Activated CD4-positive, alpha-beta T cell treated with anti-CD3 and anti-CD28 coated beads, Interleukin-2, amount 10 ng/mL, durations not matched to agents 24 days and 14 days (primary cell): ENCODE results near the gene PAM. TPM values are rescaled to one million over a fixed set of nuclear protein-coding genes. Genes with fewer than 3 reads are reported as not detected.

ENCODE experiments used
- DNase-seq: peaks from one replicate; pipeline ENCODE4 v3.0.0; 2022
- H3K27ac Mint-ChIP-seq: one replicate; pipeline ENCODE4 v1.8.0; 2022; ENCODE audit warnings: mild to moderate bottlenecking, mixed read lengths
- H3K27me3 Mint-ChIP-seq: one replicate; pipeline ENCODE4 v1.8.0; 2022; ENCODE audit warnings: mixed read lengths
- H3K36me3 Mint-ChIP-seq: one replicate; pipeline ENCODE4 v1.8.0; 2022; ENCODE audit warnings: low read depth, mild to moderate bottlenecking, mixed read lengths
- H3K4me1 Mint-ChIP-seq: one replicate; pipeline ENCODE4 v1.8.0; 2021; ENCODE audit warnings: mixed read lengths
- H3K4me3 Mint-ChIP-seq: one replicate; pipeline ENCODE4 v1.8.0; 2022; ENCODE audit warnings: mild to moderate bottlenecking, moderate library complexity, mixed read lengths
- H3K9me3 Mint-ChIP-seq: one replicate; pipeline ENCODE4 v1.8.0; 2021; ENCODE audit warnings: mixed read lengths
- intact Hi-C: fragments of 100-400 bp; cut with micrococcal nuclease; formaldehyde crosslinking; loops from one replicate; pipeline ENCODE4 v1.15.1; 2023
- total RNA-seq: library from RNA; stranded (reverse); gene quantifications from 2 replicates; pipeline ENCODE4 v1.2.3, GENCODE V29; 2022

Gene PAM
- total RNA-seq, 1 donor from 2014 or later = 72.2 TPM

- peaks cover 7% of the 10 kb centered on the region for H3K4me1 Mint-ChIP-seq
- H3K9me3 Mint-ChIP-seq = no peaks in the 10 kb centered on the region
- H3K27me3 Mint-ChIP-seq = no peaks in the 10 kb centered on the region
- H3K27ac Mint-ChIP-seq = no peak overlapping the region
- H3K4me3 Mint-ChIP-seq = no peak overlapping the region
- DNase-seq = no peak
- intact Hi-C loops = no loop called here
- H3K36me3 Mint-ChIP-seq = no peaks in the 10 kb centered on the region
Observed at GRCh38 chr5:102853680-102854079, 98.6 kb downstream of the PAM start.

- DNase-seq = no peak
- H3K27me3 Mint-ChIP-seq = no peaks in the 10 kb centered on the region
- H3K4me1 Mint-ChIP-seq = peaks cover 7% of the 10 kb centered on the region
- no peak overlapping the region for H3K27ac Mint-ChIP-seq
- H3K36me3 Mint-ChIP-seq = peaks cover 3% of the 10 kb centered on the region
- H3K9me3 Mint-ChIP-seq = peaks cover 3% of the 10 kb centered on the region
- intact Hi-C loops = no loop called here
- no peak overlapping the region for H3K4me3 Mint-ChIP-seq
Observed at GRCh38 chr5:102855681-102856388, 100.7 kb downstream of the PAM start.

- Mint-ChIP-seq H3K27ac (no peak overlapping the region), H3K36me3 (peaks cover 3% of the 10 kb centered on the region), H3K9me3 (peaks cover 3% of the 10 kb centered on the region), H3K4me1 (peaks cover 7% of the 10 kb centered on the region), H3K27me3 (no peaks in the 10 kb centered on the region), H3K4me3 (no peak overlapping the region)
- intact Hi-C loops = no loop called here
- DNase-seq = no peak
Observed at GRCh38 chr5:102856389-102856777, 101.3 kb downstream of the PAM start.

GRCh38 chr5:102857076-102857818, 102.1 kb downstream of the PAM start:
- Mint-ChIP-seq H3K9me3 (peaks cover 3% of the 10 kb centered on the region), H3K27me3 (no peaks in the 10 kb centered on the region), H3K4me1 (peaks cover 7% of the 10 kb centered on the region), H3K27ac (no peak overlapping the region), H3K36me3 (peaks cover 3% of the 10 kb centered on the region), H3K4me3 (no peak overlapping the region)
- intact Hi-C loops = no loop called here
- no peak for DNase-seq

- Mint-ChIP-seq H3K36me3 (peaks cover 3% of the 10 kb centered on the region), H3K27me3 (peaks cover 3% of the 10 kb centered on the region), H3K27ac (no peak overlapping the region), H3K9me3 (peaks cover 3% of the 10 kb centered on the region), H3K4me1 (peaks cover 7% of the 10 kb centered on the region), H3K4me3 (no peak overlapping the region)
- DNase-seq = no peak
- intact Hi-C loops = no loop called here
Observed at GRCh38 chr5:102858221-102858620, 103.1 kb downstream of the PAM start.

GRCh38 chr5:102858808-102859207, 103.7 kb downstream of the PAM start:
- no peak overlapping the region for H3K27ac Mint-ChIP-seq
- H3K9me3 Mint-ChIP-seq = peaks cover 3% of the 10 kb centered on the region
- peaks cover 3% of the 10 kb centered on the region for H3K36me3 Mint-ChIP-seq
- H3K27me3 Mint-ChIP-seq = peaks cover 3% of the 10 kb centered on the region
- DNase-seq = no peak
- H3K4me3 Mint-ChIP-seq = no peak overlapping the region
- intact Hi-C loops = no loop called here
- peaks cover 5% of the 10 kb centered on the region for H3K4me1 Mint-ChIP-seq

GRCh38 chr5:102860035-102860434, 104.9 kb downstream of the PAM start:
- Mint-ChIP-seq H3K4me3 (no peak overlapping the region), H3K36me3 (peaks cover 3% of the 10 kb centered on the region), H3K4me1 (peaks cover 5% of the 10 kb centered on the region), H3K9me3 (peaks cover 3% of the 10 kb centered on the region), H3K27me3 (peaks cover 9% of the 10 kb centered on the region), H3K27ac (peak overlapping the region; percentile 41)
- intact Hi-C loops = no loop called here
- DNase-seq = no peak

- peaks cover 3% of the 10 kb centered on the region for H3K9me3 Mint-ChIP-seq
- no peak for DNase-seq
- H3K27me3 Mint-ChIP-seq = peaks cover 22% of the 10 kb centered on the region
- H3K36me3 Mint-ChIP-seq = peaks cover 16% of the 10 kb centered on the region
- intact Hi-C loops = no loop called here
- no peak overlapping the region for H3K27ac Mint-ChIP-seq
- H3K4me1 Mint-ChIP-seq = peaks cover 5% of the 10 kb centered on the region
- no peak overlapping the region for H3K4me3 Mint-ChIP-seq
Observed at GRCh38 chr5:102863058-102863457, 108.0 kb downstream of the PAM start.

GRCh38 chr5:102863764-102864560, 108.9 kb downstream of the PAM start:
- H3K27ac Mint-ChIP-seq = no peak overlapping the region
- no peak for DNase-seq
- H3K4me3 Mint-ChIP-seq = no peak overlapping the region
- H3K27me3 Mint-ChIP-seq = peaks cover 22% of the 10 kb centered on the region
- H3K9me3 Mint-ChIP-seq = peaks cover 3% of the 10 kb centered on the region
- H3K36me3 Mint-ChIP-seq = peaks cover 21% of the 10 kb centered on the region
- intact Hi-C loops = no loop called here
- H3K4me1 Mint-ChIP-seq = peaks cover 5% of the 10 kb centered on the region

- peaks cover 11% of the 10 kb centered on the region for H3K9me3 Mint-ChIP-seq
- no peak for DNase-seq
- peaks cover 5% of the 10 kb centered on the region for H3K4me1 Mint-ChIP-seq
- intact Hi-C loops = no loop called here
- H3K27ac Mint-ChIP-seq = peak overlapping the region; percentile 30
- peaks cover 28% of the 10 kb centered on the region for H3K36me3 Mint-ChIP-seq
- peak overlapping the region; percentile 70 for H3K4me3 Mint-ChIP-seq
- peaks cover 22% of the 10 kb centered on the region for H3K27me3 Mint-ChIP-seq
Observed at GRCh38 chr5:102865171-102865509, 110.0 kb downstream of the PAM start.

GRCh38 chr5:102865510-102866236, 110.6 kb downstream of the PAM start:
- intact Hi-C loops = no loop called here
- peak; percentile 65 for DNase-seq
- Mint-ChIP-seq H3K36me3 (peaks cover 28% of the 10 kb centered on the region), H3K27ac (peak overlapping the region; percentile 30), H3K27me3 (peaks cover 22% of the 10 kb centered on the region), H3K4me1 (peaks cover 5% of the 10 kb centered on the region), H3K9me3 (peaks cover 10% of the 10 kb centered on the region), H3K4me3 (peak overlapping the region; percentile 70)

GRCh38 chr5:102866237-102866600, 111.1 kb downstream of the PAM start:
- no peak overlapping the region for H3K27ac Mint-ChIP-seq
- peaks cover 28% of the 10 kb centered on the region for H3K36me3 Mint-ChIP-seq
- H3K4me3 Mint-ChIP-seq = peak overlapping the region; percentile 70

GRCh38 chr5:102867992-102868662, 113.0 kb downstream of the PAM start:
- H3K27me3 Mint-ChIP-seq = peaks cover 20% of the 10 kb centered on the region
- intact Hi-C loops = no loop called here
- H3K9me3 Mint-ChIP-seq = peaks cover 10% of the 10 kb centered on the region

More at GRCh38 chr5:102866237-102866600, 111.1 kb downstream of the PAM start:
- H3K9me3 Mint-ChIP-seq = peaks cover 10% of the 10 kb centered on the region
- H3K27me3 Mint-ChIP-seq = peaks cover 22% of the 10 kb centered on the region
- H3K4me1 Mint-ChIP-seq = peaks cover 5% of the 10 kb centered on the region
- intact Hi-C loops = no loop called here
- no peak for DNase-seq

More at GRCh38 chr5:102867992-102868662, 113.0 kb downstream of the PAM start:
- Mint-ChIP-seq H3K27ac (no peak overlapping the region), H3K4me1 (peaks cover 5% of the 10 kb centered on the region), H3K36me3 (peaks cover 32% of the 10 kb centered on the region), H3K4me3 (no peak overlapping the region)
- no peak for DNase-seq
